GM21576 (cell line): Measurements from ENCODE around the gene TTC28.
"Not testable (repeated sequence)": the region's sequence is repeated elsewhere in the genome, so short reads cannot be mapped to it uniquely, and the experiment has no call there.

ENCODE experiments used
- ATAC-seq: cut with Tn5 transposase; IDR thresholded peaks from one replicate; pipeline ENCODE4 v1.9.1; 2021; ENCODE audit warnings: mild to moderate bottlenecking, moderate library complexity; ENCODE audit not compliant: unreplicated experiment

The TTC28 gene

DNA sequence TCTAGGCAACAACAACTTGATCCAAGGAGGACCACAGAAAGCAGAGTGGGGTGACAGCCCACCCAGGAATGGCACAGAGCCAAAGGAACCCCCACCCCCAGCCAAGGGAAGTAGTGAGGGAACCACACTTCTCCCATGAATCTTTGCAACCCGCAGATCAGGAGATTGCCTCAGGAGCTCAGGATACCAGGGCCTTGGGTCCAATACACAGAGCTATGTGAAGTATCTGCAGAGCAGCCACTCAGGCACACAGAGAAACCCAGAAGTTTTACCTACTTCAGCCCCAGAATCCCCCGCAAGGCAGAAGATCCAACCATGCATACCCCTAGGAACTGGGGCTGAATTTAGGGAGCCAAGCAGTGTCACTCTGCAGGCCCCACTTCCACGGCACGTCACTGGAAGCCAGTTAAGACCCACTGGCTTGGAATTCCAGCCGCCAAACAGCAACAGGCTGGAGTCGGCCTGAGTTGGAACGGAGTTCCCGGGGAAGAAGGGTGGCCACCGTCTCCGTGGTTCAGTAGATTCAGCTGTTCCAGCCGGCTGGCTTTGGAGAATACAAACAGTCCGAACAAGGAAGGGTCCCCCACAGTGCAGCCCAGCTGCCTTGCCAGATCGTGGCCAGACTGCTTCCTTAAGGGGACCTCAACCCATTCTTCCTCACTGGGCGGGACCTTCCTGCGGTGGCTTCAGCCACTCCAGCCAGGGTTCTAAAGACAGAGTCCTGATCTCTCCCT, 174.1 kb downstream of the TTC28 start:
- no peak for ATAC-seq

- no peak for ATAC-seq
Observed at GRCh38 chr22:28500006-28500405, 179.6 kb downstream of the TTC28 start.

GRCh38 chr22:28498044-28498443, 181.6 kb downstream of the TTC28 start:
- ATAC-seq = no peak

DNA sequence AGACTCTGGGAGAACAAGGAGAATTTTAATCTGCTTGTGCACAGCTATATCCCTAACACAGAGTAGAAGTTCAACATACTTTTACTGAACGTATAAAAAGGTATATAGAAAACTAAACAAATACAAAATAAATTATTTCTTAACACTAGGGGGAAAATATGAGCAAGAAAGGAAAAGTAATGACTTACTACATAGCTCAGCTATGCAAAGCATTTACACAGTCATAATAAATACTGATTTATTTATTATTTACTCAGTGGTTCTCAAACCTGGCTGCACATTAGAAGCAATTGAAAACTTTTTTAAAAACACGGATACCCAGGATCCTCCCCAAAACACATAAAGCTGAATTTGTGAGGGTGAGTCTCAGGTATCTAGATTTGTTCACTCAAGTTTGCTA, 182.5 kb downstream of the TTC28 start:
- no peak for ATAC-seq

- not testable (repeated sequence) for ATAC-seq
Observed at GRCh38 chr22:28491289-28491688, 188.4 kb downstream of the TTC28 start.

DNA sequence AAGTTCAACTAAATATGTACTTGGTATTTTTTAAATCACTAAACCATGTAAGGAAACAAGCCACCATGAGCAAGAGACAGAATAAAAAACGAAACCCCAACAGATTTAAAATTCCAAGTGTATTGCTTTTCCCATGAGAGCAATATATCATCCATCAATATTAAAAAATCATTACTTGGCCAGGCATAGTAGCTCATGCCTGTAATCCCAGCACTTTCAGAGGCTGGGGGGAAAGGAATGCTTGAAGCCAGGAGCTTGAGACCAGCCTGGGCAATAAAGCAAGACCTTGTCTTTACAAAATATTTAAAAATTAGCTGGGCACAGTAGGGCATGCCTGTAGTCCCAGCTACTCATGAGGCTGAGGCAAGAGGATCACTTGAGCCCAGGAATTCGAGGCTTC, 190.8 kb downstream of the TTC28 start:
- no peak for ATAC-seq

DNA sequence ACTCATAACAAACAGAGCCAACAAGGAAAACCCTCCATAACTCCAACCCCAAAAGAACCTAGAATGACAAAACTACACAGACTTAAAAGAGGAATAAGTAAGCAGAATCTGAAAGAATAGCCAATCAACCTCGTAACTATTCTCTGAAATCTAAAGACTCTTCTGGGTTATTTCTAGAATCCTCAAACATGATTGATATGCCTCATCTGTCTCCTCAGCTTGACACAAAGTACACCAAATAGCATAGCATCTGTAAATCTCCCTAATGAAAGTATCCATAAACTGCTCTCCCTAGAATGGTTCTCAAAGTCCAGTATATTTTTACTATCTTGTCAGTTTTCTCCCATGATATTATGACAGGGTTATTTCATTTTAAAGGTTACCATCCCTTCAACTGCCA, 195.0 kb downstream of the TTC28 start:
- no peak for ATAC-seq

DNA sequence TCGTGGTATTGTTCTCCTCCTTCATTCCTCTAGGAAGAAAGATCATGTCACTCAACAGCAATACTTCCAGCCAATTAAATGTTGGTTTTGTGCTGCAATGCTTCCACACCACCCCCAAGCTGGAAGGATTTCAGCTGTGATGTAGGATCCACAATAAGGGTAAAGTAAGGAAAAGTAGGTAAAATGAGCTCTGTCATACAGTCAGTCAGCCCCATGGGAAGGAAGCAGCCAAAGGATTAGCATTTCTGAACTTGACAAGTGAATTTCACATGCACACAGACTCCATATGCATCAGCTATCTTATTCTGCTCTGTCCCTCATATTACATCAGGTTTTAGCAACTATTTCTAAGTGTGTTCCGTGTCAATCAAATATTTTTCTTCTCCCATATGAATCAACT, 197.9 kb downstream of the TTC28 start:
- ATAC-seq = no peak

- ATAC-seq = no peak
Observed at GRCh38 chr22:28480000-28480715, 199.5 kb downstream of the TTC28 start.

GRCh38 chr22:28478564-28478963, 201.1 kb downstream of the TTC28 start:
- no peak for ATAC-seq

GRCh38 chr22:28477556-28477955, 202.1 kb downstream of the TTC28 start:
- ATAC-seq = no peak

GRCh38 chr22:28474330-28474729, 205.3 kb downstream of the TTC28 start:
- ATAC-seq = no peak

GRCh38 chr22:28473258-28473657, 206.4 kb downstream of the TTC28 start:
- ATAC-seq = no peak

DNA sequence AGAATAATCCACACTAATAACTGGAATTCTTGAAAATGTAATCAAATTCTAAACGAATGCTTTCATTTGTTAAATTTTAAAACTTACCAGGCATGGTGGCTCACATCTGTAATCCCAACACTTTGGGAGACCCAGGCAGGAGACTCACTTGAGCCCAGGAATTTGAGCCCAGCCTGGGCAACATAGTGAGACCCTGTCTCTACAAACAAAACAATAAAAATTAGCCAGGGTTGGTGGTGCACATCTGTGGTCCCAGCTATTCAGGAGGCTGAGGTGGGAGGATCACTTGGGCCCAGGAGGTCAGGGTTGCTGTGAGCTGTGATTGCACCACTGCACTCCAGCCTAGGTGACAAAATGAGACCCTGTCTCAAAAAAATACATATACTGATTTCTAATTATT, 212.6 kb downstream of the TTC28 start:
- not testable (repeated sequence) for ATAC-seq

- no peak for ATAC-seq
Observed at GRCh38 chr22:28466399-28466798, 213.2 kb downstream of the TTC28 start.

DNA sequence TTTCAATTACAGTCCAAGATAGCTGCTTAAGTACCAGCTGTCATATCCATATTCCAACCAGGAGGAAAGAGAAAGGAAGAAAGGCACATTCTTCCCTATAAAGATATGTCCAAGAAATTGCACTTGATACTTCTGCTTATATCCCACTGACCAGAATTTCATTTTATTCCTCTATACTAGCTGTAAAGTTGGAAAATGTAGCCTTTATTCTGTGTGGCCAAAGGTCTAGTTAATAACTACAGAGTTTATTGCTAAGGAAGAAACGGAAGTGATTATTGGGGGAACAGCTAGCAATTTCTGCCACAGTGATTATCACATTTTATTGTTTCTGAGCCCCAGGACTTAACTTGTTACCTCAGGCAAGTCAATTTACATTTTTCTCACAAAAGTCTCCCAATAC, 213.8 kb downstream of the TTC28 start:
- no peak for ATAC-seq

DNA sequence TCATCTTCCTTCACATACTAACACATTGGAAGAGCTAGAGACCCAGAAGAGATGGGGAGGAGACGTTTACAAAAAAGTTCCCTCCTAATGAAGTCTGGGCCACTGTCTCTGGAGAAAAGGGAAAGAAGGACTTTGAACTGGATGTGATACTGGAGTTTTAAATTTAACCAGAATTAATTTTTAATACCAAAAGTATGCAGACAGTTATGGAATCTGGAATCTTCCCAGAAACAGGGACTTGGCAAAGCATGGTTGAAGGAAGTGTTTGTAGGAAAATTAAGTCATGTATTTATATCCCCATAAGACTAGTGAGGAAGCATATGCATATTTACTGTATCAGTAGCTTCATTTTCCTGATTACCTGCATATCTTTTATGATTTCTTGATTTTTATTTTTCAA, 215.5 kb downstream of the TTC28 start:
- ATAC-seq = no peak

DNA sequence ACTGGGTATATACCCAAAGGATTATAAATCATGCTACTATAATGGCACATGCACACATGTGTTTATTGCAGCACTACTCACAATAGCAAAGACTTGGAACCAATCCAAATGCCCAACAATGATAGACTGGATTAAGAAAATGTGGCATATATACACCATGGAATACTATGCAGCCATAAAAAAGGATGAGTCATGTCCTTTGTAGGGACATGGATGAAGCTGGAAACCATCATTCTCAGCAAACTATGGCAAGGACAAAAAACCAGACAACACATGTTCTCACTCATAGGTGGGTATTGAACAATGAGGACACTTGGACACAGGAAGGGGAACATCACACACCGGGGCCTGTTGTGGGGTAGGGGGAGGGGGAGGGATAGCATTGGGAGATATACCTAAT, 216.2 kb downstream of the TTC28 start:
- ATAC-seq = not testable (repeated sequence)

DNA sequence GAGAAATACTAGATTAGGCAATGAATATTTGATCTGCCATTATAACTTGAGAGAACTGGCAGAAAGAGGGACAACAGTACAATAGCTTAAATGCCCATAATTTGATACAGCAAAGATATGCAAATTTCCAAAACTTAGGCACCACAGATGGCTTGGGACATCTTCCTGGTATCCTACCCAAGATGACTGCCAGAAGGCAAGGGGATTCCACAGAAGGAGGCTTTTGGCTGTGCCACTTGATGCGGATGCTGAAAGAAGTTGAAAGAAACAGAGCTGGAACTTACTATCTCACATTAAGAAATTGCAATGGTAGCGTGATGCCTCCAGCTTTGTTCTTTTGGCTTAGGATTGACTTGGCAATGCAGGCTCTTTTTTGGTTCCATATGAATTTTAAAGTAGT, 216.7 kb downstream of the TTC28 start:
- ATAC-seq = no peak

- no peak for ATAC-seq
Observed at GRCh38 chr22:28462041-28462440, 217.6 kb downstream of the TTC28 start.

DNA sequence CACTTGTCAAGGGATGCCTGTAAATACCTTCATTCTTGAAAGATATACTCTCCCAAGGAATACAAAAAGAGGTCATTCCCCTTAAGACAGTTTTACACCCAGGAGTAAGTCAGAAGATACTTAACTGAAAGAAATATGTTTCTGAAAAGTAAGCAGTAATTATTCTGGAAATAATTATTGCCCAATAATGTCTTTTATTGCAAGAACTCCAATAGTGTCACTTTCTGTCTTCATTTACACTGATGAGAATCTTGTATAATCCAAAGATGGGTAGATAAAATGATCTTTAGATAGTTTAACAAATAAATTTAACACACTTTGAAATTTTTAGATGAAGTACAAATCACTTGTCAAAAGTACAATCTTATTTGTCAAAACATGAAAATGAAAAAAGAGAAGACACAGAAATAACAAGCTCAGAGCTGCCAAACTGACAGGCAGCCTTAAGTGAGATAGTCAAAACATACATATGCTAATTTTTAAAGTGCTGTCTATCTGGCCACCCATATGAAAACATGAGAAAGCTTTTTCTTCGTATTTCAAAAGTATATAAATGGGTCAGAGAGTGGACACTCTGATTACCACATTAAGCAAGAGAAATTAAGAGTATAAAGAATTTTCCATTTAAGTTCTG, 225.1 kb downstream of the TTC28 start:
- ATAC-seq = no peak

- no peak for ATAC-seq
Observed at GRCh38 chr22:28450109-28450508, 229.5 kb downstream of the TTC28 start.
